CD4-positive, alpha-beta T cell (primary cell): Measurements from ENCODE around the gene PPP1R1B. TPM values are rescaled to one million over a fixed set of nuclear protein-coding genes. Genes with fewer than 3 reads are reported as not detected.

Experiments
- ATAC-seq: fragments of 200-7000 bp; cut with Tn5 transposase; one replicate; pipeline ENCODE4 v1.10.0; 2022; ENCODE audit warnings: mild to moderate bottlenecking; ENCODE audit not compliant: poor library complexity
- CTCF ChIA-PET: fragments of 350-600 bp; sonication (Branson Sonifier 250); formaldehyde crosslinking; loops from one replicate; lab custom pipeline; 2021; ENCODE audit warnings: antibody characterized with exemption, inconsistent platforms; lab: Charles Lee
- POLR2A ChIA-PET: fragments of 350-600 bp; sonication (Branson Sonifier 250); formaldehyde crosslinking; loops from one replicate; lab custom pipeline; 2021; ENCODE audit warnings: antibody characterized with exemption, inconsistent platforms; lab: Charles Lee
- DNase-seq, 14 experiments: peaks; one replicate each; pipeline ENCODE4 v3.0.0-alpha.2; 2013 to 2020; ENCODE audit warnings: mixed read lengths in 2 of 14
- H3K27ac ChIP-seq, 2 donors: one replicate each; pipeline versions ENCODE4 v1.5.1 to v1.7.0; 2013; ENCODE audit warnings: low read length in 2 of 2, low read depth in 1 of 2, mild to moderate bottlenecking in 1 of 2
- H3K27me3 ChIP-seq, 2 experiments: 1 replicate in 1 of 2; 2 replicates in 1 of 2; pipeline versions ENCODE4 v1.6.1 to v1.7.0; 2013; ENCODE audit warnings: low read length in 2 of 2, control low read depth in 1 of 2, mild to moderate bottlenecking in 1 of 2, moderate library complexity in 1 of 2; ENCODE audit not compliant: insufficient read depth in 2 of 2, control insufficient read depth in 1 of 2
- H3K36me3 ChIP-seq: one replicate; pipeline ENCODE4 v1.6.1; 2013; ENCODE audit warnings: low read length, control low read depth; ENCODE audit not compliant: insufficient read depth
- H3K4me1 ChIP-seq: one replicate; pipeline ENCODE4 v1.6.1; 2013; ENCODE audit warnings: low read length, control low read depth; ENCODE audit not compliant: insufficient read depth
- H3K4me3 ChIP-seq: one replicate; pipeline ENCODE4 v1.5.1; 2013; ENCODE audit warnings: mild to moderate bottlenecking, low read length, moderate library complexity
- H3K9me3 ChIP-seq, 2 experiments: 1 replicate in 1 of 2; 2 replicates in 1 of 2; pipeline versions ENCODE4 v1.6.1 to v1.7.0; 2013; ENCODE audit warnings: low read length in 2 of 2, mild to moderate bottlenecking in 2 of 2, control low read depth in 1 of 2, moderate library complexity in 1 of 2; ENCODE audit not compliant: control insufficient read depth in 1 of 2, insufficient read depth in 1 of 2
- H3K27ac Mint-ChIP-seq: one replicate; pipeline ENCODE4 v1.8.0; 2020; ENCODE audit warnings: mixed read lengths
- H3K27me3 Mint-ChIP-seq: one replicate; pipeline ENCODE4 v1.8.0; 2021; ENCODE audit warnings: mixed read lengths
- H3K36me3 Mint-ChIP-seq: one replicate; pipeline ENCODE4 v1.8.0; 2021; ENCODE audit warnings: low read depth, mixed read lengths
- H3K4me1 Mint-ChIP-seq: one replicate; pipeline ENCODE4 v1.8.0; 2021; ENCODE audit warnings: low read depth, mixed read lengths
- H3K4me3 Mint-ChIP-seq: one replicate; pipeline ENCODE4 v1.8.0; 2020; ENCODE audit warnings: mild to moderate bottlenecking, mixed read lengths
- H3K9me3 Mint-ChIP-seq: one replicate; pipeline ENCODE4 v1.8.0; 2020; ENCODE audit warnings: mixed read lengths
- intact Hi-C, 2 experiments: fragments of 100-400 bp; cut with DNase I in 1 of 2; cut with micrococcal nuclease in 1 of 2; formaldehyde crosslinking; loops; one replicate each; pipeline versions ENCODE4 v1.15.1 to v1.9.0; 2023 to 2025; cut with DNase I, micrococcal nuclease
- total RNA-seq, 174 experiments: library from RNA in 2 of 174; stranded (reverse) in 2 of 174; gene quantifications; one replicate each; pipeline ENCODE4 v1.2.3 and lab custom pipeline; 2021 to 2026
- TF ChIP-seq, protein P1 (sequence below): fragments of 200-600 bp; IDR thresholded peaks from one replicate; pipeline ENCODE4 v1.8.0; 2022; ENCODE audit warnings: antibody characterized with exemption, mild to moderate bottlenecking

The PPP1R1B gene
- total RNA-seq, 2 experiments from 2014 or later: 0.25 TPM; not detected in 1

DNA sequence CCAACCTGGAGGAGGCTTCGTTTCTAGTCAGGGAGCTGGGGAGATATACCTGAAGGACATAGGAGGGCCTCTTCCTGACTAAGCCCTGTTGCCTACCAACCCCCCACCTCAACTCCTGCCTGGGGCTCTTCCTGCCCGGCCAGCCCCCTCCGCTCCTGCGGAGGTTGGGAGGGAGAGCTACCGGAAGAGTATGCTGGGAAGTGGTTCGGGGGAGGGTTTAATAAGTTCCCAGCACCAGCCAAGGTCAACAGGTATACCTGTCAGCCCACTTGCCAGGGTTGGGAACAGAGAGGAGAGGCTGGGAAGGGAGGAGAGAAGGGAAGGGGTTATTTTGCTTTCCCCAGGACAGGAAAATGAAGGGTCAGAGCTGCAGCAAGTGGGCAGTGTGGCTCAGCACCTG is 4.7 kb downstream of the PPP1R1B start:
- peaks cover 18 to 26% of the 10 kb centered on the region in 2 experiments for H3K27me3 ChIP-seq
- no peak overlapping the region for H3K27ac Mint-ChIP-seq

DNA sequence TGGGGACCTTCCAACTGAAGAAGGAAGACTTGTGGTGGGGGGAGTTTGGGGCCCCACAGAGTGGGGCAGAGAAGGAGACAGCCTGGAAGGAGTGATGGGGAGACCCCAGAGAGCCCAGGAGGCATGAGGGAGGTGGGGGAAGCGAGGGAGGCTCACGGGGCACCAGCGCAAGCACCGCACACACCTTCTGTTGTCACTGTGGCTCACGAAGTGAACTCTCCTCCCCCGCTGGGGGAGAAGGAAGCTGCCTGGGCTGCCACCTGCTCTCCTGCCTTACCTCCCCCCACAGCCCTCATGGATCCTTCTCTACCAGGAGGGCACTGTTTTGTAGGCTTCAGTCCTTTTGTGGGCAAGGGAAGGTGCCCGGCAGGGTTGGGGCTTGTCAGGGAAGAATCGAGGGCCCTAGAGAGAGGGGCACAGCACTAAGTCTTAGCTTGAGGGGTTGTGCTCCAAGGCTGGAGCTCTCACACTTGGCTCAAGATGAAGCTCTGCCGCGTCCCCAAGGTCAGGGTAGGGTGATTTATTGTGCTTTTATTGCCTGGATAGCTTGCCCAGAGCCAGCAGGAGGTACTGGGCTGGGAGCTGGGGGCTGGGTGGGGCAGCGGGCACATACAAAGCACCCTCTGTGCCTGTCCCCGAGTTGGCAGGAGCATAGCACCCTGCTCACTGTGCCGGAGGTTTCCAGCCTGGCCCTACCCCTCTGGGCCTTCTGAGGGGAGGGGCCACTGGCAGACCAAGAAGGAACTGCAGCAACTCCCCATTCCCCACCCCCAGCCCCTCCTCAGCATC is 5.6 kb downstream of the PPP1R1B start:
- Mint-ChIP-seq H3K4me3 (no peak overlapping the region), H3K9me3 (no peaks in the 10 kb centered on the region), H3K36me3 (peaks cover 2% of the 10 kb centered on the region), H3K27me3 (peaks cover 24% of the 10 kb centered on the region), H3K27ac (no peak overlapping the region), H3K4me1 (peaks cover 36% of the 10 kb centered on the region)
- Histone ChIP-seq H3K4me1 (peaks cover 36% of the 10 kb centered on the region), H3K4me3 (no peak overlapping the region), H3K27ac (no peak overlapping the region), H3K36me3 (no peaks in the 10 kb centered on the region), H3K27me3 (peaks cover 9 to 21% of the 10 kb centered on the region in 2 experiments), H3K9me3 (no peaks in the 10 kb centered on the region)
- TF ChIP-seq, protein P1, sequence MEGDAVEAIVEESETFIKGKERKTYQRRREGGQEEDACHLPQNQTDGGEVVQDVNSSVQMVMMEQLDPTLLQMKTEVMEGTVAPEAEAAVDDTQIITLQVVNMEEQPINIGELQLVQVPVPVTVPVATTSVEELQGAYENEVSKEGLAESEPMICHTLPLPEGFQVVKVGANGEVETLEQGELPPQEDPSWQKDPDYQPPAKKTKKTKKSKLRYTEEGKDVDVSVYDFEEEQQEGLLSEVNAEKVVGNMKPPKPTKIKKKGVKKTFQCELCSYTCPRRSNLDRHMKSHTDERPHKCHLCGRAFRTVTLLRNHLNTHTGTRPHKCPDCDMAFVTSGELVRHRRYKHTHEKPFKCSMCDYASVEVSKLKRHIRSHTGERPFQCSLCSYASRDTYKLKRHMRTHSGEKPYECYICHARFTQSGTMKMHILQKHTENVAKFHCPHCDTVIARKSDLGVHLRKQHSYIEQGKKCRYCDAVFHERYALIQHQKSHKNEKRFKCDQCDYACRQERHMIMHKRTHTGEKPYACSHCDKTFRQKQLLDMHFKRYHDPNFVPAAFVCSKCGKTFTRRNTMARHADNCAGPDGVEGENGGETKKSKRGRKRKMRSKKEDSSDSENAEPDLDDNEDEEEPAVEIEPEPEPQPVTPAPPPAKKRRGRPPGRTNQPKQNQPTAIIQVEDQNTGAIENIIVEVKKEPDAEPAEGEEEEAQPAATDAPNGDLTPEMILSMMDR: no peak
- no peak for ATAC-seq
- POLR2A ChIA-PET: no interaction called here
- DNase-seq: no peak
- intact Hi-C loops: loop anchor here in 1 of 2 experiments (10.0 kb wide), 1 partner anchor 322 kb away; no protein-coding TSS in a partner anchor
- CTCF ChIA-PET: interaction anchor here (5.7 kb wide), 1 partner anchor 10 kb away, joined by 65 read pairs; no protein-coding TSS in a partner anchor

More for the DNA sequence above, 4.7 kb downstream of the PPP1R1B start:
- DNase-seq (no peak), ATAC-seq (no peak)
- Mint-ChIP-seq H3K4me1 (peaks cover 30% of the 10 kb centered on the region), H3K4me3 (no peak overlapping the region), H3K9me3 (no peaks in the 10 kb centered on the region), H3K27me3 (peaks cover 30% of the 10 kb centered on the region), H3K36me3 (no peaks in the 10 kb centered on the region)
- ChIA-PET POLR2A (no interaction called here), CTCF (interaction anchor here (1.0 to 5.7 kb wide), 2 partner anchors 9 to 99 kb away, joined by 3 to 65 read pairs; partner anchors contain the start of gene MIEN1)
- Histone ChIP-seq H3K9me3 (peaks cover 0 to 5% of the 10 kb centered on the region in 2 experiments), H3K36me3 (no peaks in the 10 kb centered on the region), H3K4me3 (no peak overlapping the region), H3K27ac (no peak overlapping the region), H3K4me1 (peaks cover 41% of the 10 kb centered on the region)
- intact Hi-C loops: loop anchor here in 1 of 2 experiments (10.0 kb wide), 1 partner anchor 323 kb away; no protein-coding TSS in a partner anchor
- TF ChIP-seq, protein P1: no peak

DNA sequence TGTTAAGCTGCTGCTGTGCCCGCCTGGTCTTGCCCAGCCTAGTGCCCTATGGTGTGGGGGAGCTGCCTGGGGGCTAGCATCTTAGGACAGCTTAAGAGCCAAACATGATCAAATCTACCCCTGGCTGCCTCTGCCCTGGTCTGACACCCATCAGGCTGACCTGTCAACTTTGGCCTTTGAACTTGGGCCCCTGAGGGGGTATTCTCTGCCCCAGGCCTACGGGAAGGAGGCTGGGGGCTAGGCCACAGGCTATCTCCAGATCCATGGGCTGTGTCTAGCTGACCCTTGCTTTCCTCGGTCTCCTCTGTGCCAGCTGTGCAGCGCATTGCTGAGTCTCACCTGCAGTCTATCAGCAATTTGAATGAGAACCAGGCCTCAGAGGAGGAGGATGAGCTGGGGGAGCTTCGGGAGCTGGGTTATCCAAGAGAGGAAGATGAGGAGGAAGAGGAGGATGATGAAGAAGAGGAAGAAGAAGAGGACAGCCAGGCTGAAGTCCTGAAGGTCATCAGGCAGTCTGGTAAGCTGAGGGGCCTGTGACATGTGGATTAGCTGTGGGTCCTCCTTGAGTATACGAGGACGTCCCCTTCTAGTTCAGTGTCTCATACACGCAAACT is 6.9 kb downstream of the PPP1R1B start:
- no peaks in the 10 kb centered on the region for H3K9me3 Mint-ChIP-seq
- CTCF ChIA-PET: interaction anchor here (1.1 to 5.7 kb wide), 2 partner anchors 11 to 20 kb away, joined by 4 to 65 read pairs; no protein-coding TSS in a partner anchor
- H3K27me3 Mint-ChIP-seq: peaks cover 14% of the 10 kb centered on the region
- TF ChIP-seq, protein P1: no peak
- peak overlapping the region; percentile 68 for H3K4me3 Mint-ChIP-seq
- H3K36me3 Mint-ChIP-seq: peaks cover 10% of the 10 kb centered on the region
- H3K4me1 ChIP-seq: peaks cover 48% of the 10 kb centered on the region
- H3K36me3 ChIP-seq: no peaks in the 10 kb centered on the region
- DNase-seq: no peak
- H3K27ac Mint-ChIP-seq: peak overlapping the region; percentile 32
- POLR2A ChIA-PET: no interaction called here
- H3K4me3 ChIP-seq: no peak overlapping the region
- ATAC-seq: no peak
- peaks cover 0 to 10% of the 10 kb centered on the region in 2 experiments for H3K27me3 ChIP-seq
- intact Hi-C loops: loop anchor here (1.0 to 10.0 kb wide), 2 partner anchors 11 to 321 kb away; no protein-coding TSS in a partner anchor
- H3K27ac ChIP-seq: no peak overlapping the region
- H3K4me1 Mint-ChIP-seq: peaks cover 49% of the 10 kb centered on the region
- no peaks in the 10 kb centered on the region for H3K9me3 ChIP-seq
